Vagina (tissue), 2 donors: ENCODE measurements around the gene UTS2B. TPM values are rescaled to one million over a fixed set of nuclear protein-coding genes. Genes with fewer than 3 reads are reported as not detected.
A peak's percentile ranks its signal among the peaks of the same experiment; 100 is the strongest.

Experiments used
- DNase-seq, 2 donors: peaks; one replicate each; pipeline ENCODE4 v3.0.0-alpha.2; 2017; ENCODE audit errors: extremely low spot score in 2 of 2
- H3K27ac ChIP-seq: fragments of 200-600 bp; sonication (generic); one replicate; pipeline ENCODE4 v1.5.1; 2019
- H3K27me3 ChIP-seq: fragments of 200-600 bp; sonication (generic); one replicate; pipeline ENCODE4 v1.5.1; 2019
- H3K36me3 ChIP-seq, 2 donors: fragments of 200-600 bp; sonication (generic); one replicate each; pipeline ENCODE4 v1.5.1; 2017 to 2019
- H3K4me1 ChIP-seq: fragments of 200-600 bp; sonication (generic); one replicate; pipeline ENCODE4 v1.5.1; 2019
- H3K4me3 ChIP-seq, 2 donors: fragments of 200-600 bp; sonication (generic); 1 replicate in 1 of 2; 2 replicates in 1 of 2; pipeline ENCODE4 v1.5.1; 2016 to 2019
- H3K9me3 ChIP-seq: fragments of 200-600 bp; sonication (generic); one replicate; pipeline ENCODE4 v1.5.1; 2019
- CTCF ChIP-seq, 3 experiments: fragments of 450-650 bp in 2 of 3; fragments of 200-600 bp in 1 of 3; sonication (generic) in 1 of 3; IDR thresholded peaks; one replicate each; pipeline ENCODE4 v1.5.1; 2017 to 2019; ENCODE audit warnings: antibody characterized with exemption in 3 of 3, mild to moderate bottlenecking in 2 of 3, moderate library complexity in 2 of 3
- POLR2A ChIP-seq, 2 donors: fragments of 450-650 bp; IDR thresholded peaks; one replicate each; pipeline ENCODE4 v1.6.1; 2017; ENCODE audit warnings: antibody characterized with exemption in 2 of 2, mild to moderate bottlenecking in 2 of 2, moderate library complexity in 2 of 2
- POLR2AphosphoS5 ChIP-seq, 2 donors: sonication (generic); formaldehyde crosslinking; IDR thresholded peaks; one replicate each; pipeline ENCODE4 v1.9.0; 2017; ENCODE audit warnings: antibody characterized with exemption in 2 of 2, mild to moderate bottlenecking in 2 of 2, low read depth in 1 of 2; ENCODE audit not compliant: insufficient read depth in 1 of 2
- intact Hi-C: fragments of 100-400 bp; cut with DNase I; formaldehyde crosslinking; loops from one replicate; pipeline ENCODE4 v1.15.1; 2023
- total RNA-seq: library from RNA; depleted of rRNA; stranded (reverse); fragments of >200 nt; gene quantifications from one replicate; pipeline ENCODE4 v1.2.3, GENCODE V29; 2016

UTS2B gene
- total RNA-seq, 1 donor from 2014 or later: 1.7 TPM

- Histone ChIP-seq H3K9me3 (no peaks in the 10 kb centered on the region), H3K27me3 (no peaks in the 10 kb centered on the region), H3K27ac (peak overlapping the region; percentile 61), H3K4me3 (no peak overlapping the region), H3K4me1 (peaks cover 27% of the 10 kb centered on the region), H3K36me3 (peaks cover 0 to 13% of the 10 kb centered on the region in 2 donors)
- TF ChIP-seq CTCF (IDR thresholded peaks at IDR 0.05): no peak
- TF ChIP-seq POLR2AphosphoS5 (IDR thresholded peaks at IDR 0.05; ENCODE audit: insufficient read depth in 1 of 2, low read depth in 1 of 2): peak in 1 of 2 donors; percentile 74
- TF ChIP-seq POLR2A (IDR thresholded peaks at IDR 0.05): no peak
- no peak for DNase-seq
- intact Hi-C loops: no loop called here
These were observed 46.3 kb upstream of the UTS2B start for GRCh38 chr3:191376516-191377141.

- Histone ChIP-seq H3K36me3 (peaks cover 0 to 12% of the 10 kb centered on the region in 2 donors), H3K27me3 (no peaks in the 10 kb centered on the region), H3K27ac (no peak overlapping the region), H3K9me3 (no peaks in the 10 kb centered on the region), H3K4me3 (no peak overlapping the region), H3K4me1 (peaks cover 21% of the 10 kb centered on the region)
- TF ChIP-seq POLR2A (IDR thresholded peaks at IDR 0.05) (no peak), CTCF (IDR thresholded peaks at IDR 0.05) (no peak), POLR2AphosphoS5 (IDR thresholded peaks at IDR 0.05; ENCODE audit: insufficient read depth in 1 of 2, low read depth in 1 of 2) (no peak)
- DNase-seq: no peak
- intact Hi-C loops: no loop called here
These were observed 43.0 kb upstream of the UTS2B start for GRCh38 chr3:191373327-191373726.

DNA sequence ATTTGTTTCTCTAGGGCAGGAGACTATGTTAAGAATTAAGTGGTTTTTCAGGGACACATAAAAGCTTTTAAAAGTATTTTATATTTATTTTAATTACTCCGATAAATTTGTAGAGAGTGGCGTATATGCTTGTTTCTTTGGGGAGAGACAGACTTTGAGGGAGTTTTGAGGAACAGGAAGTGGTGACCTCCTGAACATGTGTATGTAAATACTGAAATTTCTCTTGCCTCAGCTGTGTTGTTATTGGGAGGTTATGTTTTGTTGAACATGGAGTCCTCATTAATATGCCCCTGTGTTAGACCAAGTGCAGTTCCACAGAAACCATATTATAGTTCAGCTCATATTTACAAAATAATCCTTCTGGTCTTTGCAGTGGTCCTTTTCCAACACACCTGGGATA, 41.8 kb upstream of the UTS2B start:
- Histone ChIP-seq H3K27me3 (no peaks in the 10 kb centered on the region), H3K36me3 (peaks cover 0 to 12% of the 10 kb centered on the region in 2 donors), H3K9me3 (no peaks in the 10 kb centered on the region), H3K4me1 (peaks cover 9% of the 10 kb centered on the region), H3K27ac (no peak overlapping the region), H3K4me3 (no peak overlapping the region)
- DNase-seq: no peak
- TF ChIP-seq CTCF (IDR thresholded peaks at IDR 0.05) (no peak), POLR2A (IDR thresholded peaks at IDR 0.05) (no peak), POLR2AphosphoS5 (IDR thresholded peaks at IDR 0.05; ENCODE audit: insufficient read depth in 1 of 2, low read depth in 1 of 2) (no peak)
- intact Hi-C loops: no loop called here

GRCh38 chr3:191369616-191370010, 39.3 kb upstream of the UTS2B start:
- intact Hi-C loops: no loop called here
- Histone ChIP-seq H3K27ac (no peak overlapping the region), H3K36me3 (peaks cover 0 to 13% of the 10 kb centered on the region in 2 donors), H3K27me3 (no peaks in the 10 kb centered on the region), H3K9me3 (no peaks in the 10 kb centered on the region), H3K4me3 (no peak overlapping the region), H3K4me1 (no peaks in the 10 kb centered on the region)
- no peak for DNase-seq
- TF ChIP-seq CTCF (IDR thresholded peaks at IDR 0.05): no peak
- no peak for TF ChIP-seq POLR2A (IDR thresholded peaks at IDR 0.05)
- TF ChIP-seq POLR2AphosphoS5 (IDR thresholded peaks at IDR 0.05; ENCODE audit: insufficient read depth in 1 of 2, low read depth in 1 of 2): no peak

DNA sequence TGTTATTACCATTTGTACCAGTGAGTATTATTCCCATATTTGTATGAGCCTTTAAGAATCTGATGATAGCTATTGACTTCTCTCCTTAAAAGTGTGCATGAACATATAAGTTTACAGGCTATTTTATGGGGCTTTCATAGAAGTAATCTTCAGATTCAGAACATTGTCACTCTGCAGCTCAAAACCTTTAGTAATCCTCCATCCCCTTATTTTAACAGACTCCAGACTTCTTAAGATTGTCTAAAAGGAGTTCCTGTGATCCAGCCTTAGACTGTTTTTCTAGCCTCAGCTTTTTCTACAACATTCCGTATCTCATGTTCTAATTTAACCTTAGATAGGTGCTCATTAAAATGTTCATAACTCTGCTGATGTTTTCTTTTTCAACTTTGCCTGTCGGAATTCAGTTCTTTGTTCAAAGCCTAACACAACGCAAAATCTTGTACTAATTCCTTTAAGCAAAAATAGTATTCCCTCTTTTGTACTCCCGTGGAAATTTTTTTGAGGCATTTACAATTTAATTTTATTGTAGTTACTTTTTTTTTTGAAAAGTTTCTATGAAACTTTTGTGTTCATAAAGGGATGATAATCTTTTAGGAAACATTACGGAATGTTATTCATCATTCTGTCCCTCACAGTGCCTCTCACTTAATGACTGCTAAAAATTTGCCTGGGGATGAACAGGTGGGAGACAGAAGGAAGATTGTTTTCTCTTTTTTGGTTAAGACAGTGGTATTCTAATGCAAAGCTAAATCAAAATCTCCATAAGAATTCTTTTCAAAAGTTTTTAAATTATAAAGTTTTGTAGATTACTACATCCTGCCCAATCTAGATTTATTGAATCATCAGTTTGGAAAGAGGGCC, 38.7 kb upstream of the UTS2B start:
- no peaks in the 10 kb centered on the region for H3K9me3 ChIP-seq
- no peak overlapping the region for H3K4me3 ChIP-seq
- intact Hi-C loops: no loop called here
- peaks cover 0 to 19% of the 10 kb centered on the region in 2 donors for H3K36me3 ChIP-seq
- H3K27me3 ChIP-seq: no peaks in the 10 kb centered on the region
- no peak overlapping the region for H3K27ac ChIP-seq
- H3K4me1 ChIP-seq: no peaks in the 10 kb centered on the region
- no peak for DNase-seq
- no peak for TF ChIP-seq CTCF (IDR thresholded peaks at IDR 0.05)
- TF ChIP-seq POLR2A (IDR thresholded peaks at IDR 0.05): no peak
- no peak for TF ChIP-seq POLR2AphosphoS5 (IDR thresholded peaks at IDR 0.05; ENCODE audit: insufficient read depth in 1 of 2, low read depth in 1 of 2)
